PC-9 (cell line): ENCODE measurements around the gene OCA2.

Source experiments
- EZH2 ChIP-seq: fragments of 200-600 bp; sonication (generic); IDR thresholded peaks from 2 replicates; pipeline ENCODE4 v1.8.0; 2017; ENCODE audit warnings: antibody characterized with exemption, low read depth
- TF ChIP-seq, protein P1 (sequence below): fragments of 200-600 bp; sonication (generic); conservative IDR thresholded peaks from 2 replicates; pipeline ENCODE4 v1.6.1; 2017; ENCODE audit warnings: mixed run types, antibody characterized with exemption, mild to moderate bottlenecking, moderate library complexity

DNA sequence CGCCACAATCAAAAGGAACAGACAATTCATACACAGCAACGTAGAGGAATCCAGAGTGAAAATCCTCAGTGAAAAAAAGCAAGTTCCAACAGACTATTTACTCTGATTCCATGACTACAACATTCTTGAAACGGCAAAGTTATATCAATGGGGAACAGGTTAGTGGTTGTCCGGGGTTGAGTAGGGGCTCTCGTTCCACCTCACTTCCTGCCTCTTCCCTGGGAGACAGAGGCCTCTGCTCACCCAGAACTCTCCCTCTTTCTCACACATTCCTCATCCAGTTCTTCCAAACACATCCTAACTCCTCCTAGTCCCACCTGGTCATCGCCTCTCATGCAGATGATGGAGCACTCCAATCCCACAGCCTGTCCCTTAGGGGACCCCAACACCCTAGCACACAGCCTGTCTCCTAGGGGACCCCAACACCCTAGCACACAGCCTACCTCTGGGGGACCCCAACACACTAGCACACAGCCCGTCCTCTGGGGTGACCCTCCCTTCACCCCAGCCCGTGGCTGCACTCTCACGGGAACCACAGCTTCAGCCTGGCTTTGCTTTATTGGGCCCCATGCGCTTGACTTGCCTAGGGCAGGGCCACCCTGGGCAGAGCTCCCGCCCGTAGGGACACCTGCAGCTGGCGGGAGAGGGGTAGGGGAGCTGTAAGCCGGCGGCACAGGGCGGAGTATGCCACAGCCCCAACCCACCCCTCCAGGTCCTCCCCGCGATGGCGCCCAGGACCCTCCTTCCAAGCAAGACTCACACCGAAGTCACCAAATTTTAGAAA is 5.2 kb downstream of the OCA2 start:
- TF ChIP-seq, protein P1, sequence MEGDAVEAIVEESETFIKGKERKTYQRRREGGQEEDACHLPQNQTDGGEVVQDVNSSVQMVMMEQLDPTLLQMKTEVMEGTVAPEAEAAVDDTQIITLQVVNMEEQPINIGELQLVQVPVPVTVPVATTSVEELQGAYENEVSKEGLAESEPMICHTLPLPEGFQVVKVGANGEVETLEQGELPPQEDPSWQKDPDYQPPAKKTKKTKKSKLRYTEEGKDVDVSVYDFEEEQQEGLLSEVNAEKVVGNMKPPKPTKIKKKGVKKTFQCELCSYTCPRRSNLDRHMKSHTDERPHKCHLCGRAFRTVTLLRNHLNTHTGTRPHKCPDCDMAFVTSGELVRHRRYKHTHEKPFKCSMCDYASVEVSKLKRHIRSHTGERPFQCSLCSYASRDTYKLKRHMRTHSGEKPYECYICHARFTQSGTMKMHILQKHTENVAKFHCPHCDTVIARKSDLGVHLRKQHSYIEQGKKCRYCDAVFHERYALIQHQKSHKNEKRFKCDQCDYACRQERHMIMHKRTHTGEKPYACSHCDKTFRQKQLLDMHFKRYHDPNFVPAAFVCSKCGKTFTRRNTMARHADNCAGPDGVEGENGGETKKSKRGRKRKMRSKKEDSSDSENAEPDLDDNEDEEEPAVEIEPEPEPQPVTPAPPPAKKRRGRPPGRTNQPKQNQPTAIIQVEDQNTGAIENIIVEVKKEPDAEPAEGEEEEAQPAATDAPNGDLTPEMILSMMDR, result no peak
- no peak for TF ChIP-seq EZH2
